OCI-LY3 (cell line): ENCODE results near the gene WWC1.

Experiments
- CTCF ChIP-seq: fragments of 200-600, 300-600 bp; sonication (generic); IDR thresholded peaks from 2 replicates; pipeline ENCODE4 v1.5.1; 2014; ENCODE audit warnings: antibody characterized with exemption, low read length, low read depth
- EZH2phosphoT487 ChIP-seq: fragments of 200-600 bp; shearing (Covaris generic); IDR thresholded peaks from 2 replicates; pipeline ENCODE4 v1.6.1; 2018; ENCODE audit warnings: antibody characterized with exemption, mixed run types, low read depth

DNA sequence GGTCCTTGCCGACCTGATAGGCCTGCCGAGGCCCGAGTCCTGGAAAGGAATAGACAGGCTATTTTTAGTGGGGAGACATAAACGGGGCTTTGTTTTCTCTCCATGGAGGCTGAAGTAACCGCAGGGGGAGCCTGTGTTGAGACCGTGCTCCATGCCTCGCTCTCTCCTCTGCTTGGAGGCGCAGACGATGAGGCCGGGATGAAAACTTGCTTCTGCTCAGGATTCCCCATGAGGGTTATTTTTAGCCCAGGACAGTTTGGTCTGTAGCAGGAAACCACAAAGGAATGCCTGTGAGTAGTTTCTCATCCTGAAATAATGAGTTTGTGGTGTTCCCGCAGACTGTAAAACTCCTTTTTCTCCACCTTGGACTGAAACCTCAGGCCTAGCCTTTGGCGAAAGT, 112.9 kb downstream of the WWC1 start:
- TF ChIP-seq CTCF (no peak), EZH2phosphoT487 (no peak)
